Vagina (tissue), 2 donors: ENCODE data around the gene SUN5.

ENCODE experiments used
- CTCF ChIP-seq, 3 experiments: fragments of 450-650 bp in 2 of 3; fragments of 200-600 bp in 1 of 3; sonication (generic) in 1 of 3; IDR thresholded peaks; one replicate each; pipeline ENCODE4 v1.5.1; 2017 to 2019; ENCODE audit warnings: antibody characterized with exemption in 3 of 3, mild to moderate bottlenecking in 2 of 3, moderate library complexity in 2 of 3
- POLR2A ChIP-seq, 2 donors: fragments of 450-650 bp; IDR thresholded peaks; one replicate each; pipeline ENCODE4 v1.6.1; 2017; ENCODE audit warnings: antibody characterized with exemption in 2 of 2, mild to moderate bottlenecking in 2 of 2, moderate library complexity in 2 of 2
- POLR2AphosphoS5 ChIP-seq, 2 donors: sonication (generic); formaldehyde crosslinking; IDR thresholded peaks; one replicate each; pipeline ENCODE4 v1.9.0; 2017; ENCODE audit warnings: antibody characterized with exemption in 2 of 2, mild to moderate bottlenecking in 2 of 2, low read depth in 1 of 2; ENCODE audit not compliant: insufficient read depth in 1 of 2

DNA sequence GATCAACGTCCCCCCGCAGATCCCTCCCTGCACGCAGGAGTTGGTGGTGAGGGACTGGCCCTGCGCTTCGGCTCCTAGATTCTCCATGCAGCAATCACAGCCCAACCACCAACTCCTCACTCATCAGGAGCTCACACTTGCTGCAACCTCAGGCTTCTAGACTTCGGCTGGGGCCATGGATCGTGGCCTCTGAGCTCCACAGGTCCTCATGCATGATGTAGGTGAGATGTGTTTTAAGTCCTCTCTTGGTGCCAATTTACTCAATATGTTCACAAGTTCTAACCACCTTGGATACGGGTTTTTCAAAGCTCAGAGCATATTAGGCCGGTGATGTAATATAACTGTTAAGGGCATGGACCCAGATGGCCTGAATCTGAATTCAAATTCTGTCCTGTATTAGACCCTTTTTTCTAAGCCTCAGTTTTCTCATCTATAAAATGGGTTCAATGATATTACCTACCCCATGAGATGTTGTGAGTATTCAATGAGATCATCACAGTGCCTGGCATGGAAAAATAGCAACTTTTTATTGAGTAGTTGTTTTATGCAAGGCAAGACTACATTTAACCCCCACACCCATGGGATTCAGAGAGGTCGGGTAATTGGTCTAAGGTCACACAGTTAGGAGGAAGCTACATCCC, 31.0 kb downstream of the SUN5 start:
- TF ChIP-seq CTCF (IDR thresholded peaks at IDR 0.05) (no peak), POLR2A (IDR thresholded peaks at IDR 0.05) (no peak), POLR2AphosphoS5 (IDR thresholded peaks at IDR 0.05; ENCODE audit: insufficient read depth in 1 of 2, low read depth in 1 of 2) (no peak)
